Activated CD8-positive, alpha-beta memory T cell treated with anti-CD3 and anti-CD28 coated beads for 48 hours (primary cell): Measurements from ENCODE around the gene SH3BP4.

Experiments
- DNase-seq, 3 experiments: peaks; one replicate each; pipeline ENCODE4 v3.0.0-alpha.2; 2020; ENCODE audit warnings: low read depth in 2 of 3, low spot score in 2 of 3

SH3BP4 gene

DNA sequence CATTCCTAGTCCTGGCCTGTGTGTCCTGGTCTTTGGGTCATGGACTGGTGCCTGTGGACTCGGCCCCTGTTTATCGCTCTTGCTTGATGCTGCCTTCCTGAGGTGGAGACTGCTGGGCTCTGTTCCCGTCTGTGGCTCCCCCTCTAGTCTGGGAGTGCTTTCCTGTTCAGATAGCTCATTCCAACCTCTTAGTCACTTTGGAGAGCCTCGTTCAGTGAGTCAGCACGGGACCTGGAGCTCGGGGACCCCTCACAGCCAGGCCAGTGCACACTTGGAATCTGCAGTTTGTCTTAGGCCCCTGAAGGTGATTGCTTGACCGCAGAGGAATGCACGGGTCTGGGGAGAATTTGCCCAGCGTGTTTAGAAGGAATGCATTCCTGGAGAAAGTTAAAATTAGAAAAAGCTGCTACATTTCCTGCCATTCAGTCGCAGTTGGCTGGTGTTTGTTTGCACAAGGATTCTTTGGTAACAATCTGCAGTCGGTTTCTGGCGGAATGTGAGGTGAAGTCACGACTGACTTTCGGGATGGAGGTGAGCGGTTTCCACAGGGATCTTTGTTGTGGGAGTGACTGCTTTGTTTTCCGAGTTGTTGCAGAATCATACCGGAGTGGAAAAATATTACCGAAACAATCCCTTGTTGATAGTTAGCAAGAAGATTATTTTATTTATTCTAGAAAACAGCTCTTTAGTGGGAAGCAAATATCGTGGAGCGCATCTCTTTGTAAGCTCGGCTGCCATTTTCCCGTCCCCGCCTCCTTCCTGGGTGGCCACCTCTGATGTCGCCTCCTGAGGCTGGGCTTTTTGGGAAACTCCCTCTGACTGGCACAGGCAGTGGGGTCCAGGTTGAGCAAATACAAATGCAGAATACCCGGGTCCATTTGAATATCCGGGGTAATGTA is 29.6 kb downstream of the SH3BP4 start:
- DNase-seq = no peak

DNA sequence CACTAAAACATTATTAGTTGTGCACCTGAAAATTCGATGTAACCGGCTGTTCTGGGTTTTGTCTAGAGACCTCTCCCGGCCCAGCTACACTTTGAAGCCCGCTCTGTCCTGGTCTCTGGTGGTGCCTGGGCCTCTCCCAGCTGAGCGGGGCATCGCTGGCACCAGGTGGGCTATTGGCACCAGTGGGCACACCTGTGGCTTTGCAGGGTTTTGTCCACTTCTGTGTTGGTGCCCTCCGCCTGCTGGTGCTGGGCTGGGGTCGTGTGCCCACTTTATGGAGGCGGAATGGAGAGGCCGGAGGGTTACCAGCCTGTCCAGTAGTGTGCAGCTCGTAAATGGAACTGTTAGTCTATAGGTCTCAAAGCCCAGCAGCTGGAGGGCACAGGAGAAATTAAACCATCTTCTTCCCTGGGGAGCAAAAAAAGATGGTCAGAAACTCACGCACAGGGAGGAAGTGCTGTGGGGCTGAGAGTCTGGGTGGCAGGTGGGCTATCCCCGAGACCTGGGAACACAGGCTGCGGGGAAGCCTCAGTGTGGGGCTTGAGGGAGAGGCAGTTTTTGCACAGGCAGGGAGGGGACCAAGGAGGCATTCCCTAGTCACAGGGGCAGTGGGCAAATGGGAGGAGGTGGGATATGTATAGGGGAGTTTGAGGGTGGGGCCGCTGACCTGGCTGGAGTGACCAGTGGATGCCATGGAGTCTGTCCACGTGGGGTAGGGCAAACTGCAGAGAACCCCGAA is 30.4 kb downstream of the SH3BP4 start:
- DNase-seq = no peak

DNA sequence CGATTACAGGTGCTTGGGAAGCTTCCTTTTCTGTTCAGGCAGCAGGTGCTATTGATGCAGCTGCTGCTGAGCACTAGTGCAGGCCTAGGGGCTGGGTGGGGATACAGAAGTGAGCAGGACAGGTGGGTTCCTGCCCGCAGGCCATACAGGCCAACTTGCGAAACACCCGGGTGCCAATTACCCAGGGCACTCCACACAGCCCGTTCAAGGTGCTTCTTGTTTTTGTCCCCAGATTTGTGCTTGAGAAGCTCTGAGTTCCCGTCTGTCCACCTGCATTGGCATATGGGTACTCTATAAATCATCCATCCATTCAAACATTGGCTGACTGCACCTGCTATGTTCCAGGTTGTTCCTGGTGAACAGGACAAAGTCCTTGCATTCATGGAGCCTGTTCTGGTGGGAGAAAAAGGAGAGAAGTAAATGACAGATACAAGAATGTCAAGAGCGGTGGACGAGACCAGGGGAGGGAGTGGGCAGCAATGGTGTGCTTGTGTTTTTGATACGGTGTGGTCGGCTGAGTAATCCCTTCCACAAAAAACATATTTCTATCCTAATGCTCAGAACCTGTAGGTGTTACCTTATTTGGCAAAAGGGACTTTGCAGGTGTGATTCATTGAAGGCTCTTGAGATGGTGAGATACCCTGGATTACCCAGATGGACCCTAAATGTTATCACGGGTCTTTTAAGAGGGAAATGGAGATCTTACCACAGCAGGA is 31.4 kb downstream of the SH3BP4 start:
- no peak for DNase-seq

DNA sequence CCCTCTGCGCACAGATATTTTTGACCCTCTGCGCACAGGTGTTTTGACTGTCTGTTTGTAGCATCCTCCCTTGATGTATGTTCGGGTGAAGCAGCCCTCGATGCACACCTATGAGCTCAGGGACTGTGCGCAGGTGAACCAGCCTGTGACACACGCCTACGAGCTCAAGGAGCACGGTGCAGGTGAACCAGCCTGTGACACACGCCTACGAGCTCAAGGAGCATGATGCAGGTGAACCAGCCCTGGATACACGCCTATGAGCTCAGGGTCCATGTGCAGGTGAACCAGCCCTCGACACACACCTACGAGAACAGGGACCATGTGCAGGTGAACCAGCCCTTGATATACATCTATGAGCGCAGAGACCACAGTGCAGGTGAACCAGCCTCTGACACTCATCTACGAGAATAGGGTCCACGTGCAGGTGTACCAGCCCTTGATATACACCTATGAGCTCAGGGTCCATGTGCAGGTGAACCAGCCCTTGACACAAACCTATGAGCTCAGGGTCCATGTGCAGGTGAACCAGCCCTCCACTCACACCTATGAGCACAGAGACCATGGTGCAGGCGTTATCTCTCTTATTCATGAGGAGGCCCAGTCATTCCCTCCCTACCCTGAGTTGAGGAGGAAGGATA is 33.9 kb downstream of the SH3BP4 start:
- no peak for DNase-seq

DNA sequence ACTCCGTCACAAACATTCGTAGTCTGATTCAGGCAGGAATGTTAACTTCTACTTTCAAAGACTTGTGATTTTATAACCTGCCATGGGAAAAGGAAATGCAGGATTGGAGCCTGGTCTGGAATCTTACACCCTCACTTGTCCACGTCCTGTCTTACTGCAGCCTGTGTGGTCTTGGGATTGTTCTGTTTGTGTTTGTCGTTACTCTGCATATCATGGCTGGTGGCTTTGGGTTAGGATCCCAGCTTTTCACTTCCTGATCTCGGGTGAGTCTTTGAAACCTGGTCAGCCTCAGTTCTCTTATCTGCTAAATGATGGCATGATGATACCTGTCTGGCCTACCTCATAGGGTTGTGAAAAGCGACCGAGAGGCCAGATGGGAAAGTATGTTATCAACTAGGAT is 34.6 kb downstream of the SH3BP4 start:
- no peak for DNase-seq

DNA sequence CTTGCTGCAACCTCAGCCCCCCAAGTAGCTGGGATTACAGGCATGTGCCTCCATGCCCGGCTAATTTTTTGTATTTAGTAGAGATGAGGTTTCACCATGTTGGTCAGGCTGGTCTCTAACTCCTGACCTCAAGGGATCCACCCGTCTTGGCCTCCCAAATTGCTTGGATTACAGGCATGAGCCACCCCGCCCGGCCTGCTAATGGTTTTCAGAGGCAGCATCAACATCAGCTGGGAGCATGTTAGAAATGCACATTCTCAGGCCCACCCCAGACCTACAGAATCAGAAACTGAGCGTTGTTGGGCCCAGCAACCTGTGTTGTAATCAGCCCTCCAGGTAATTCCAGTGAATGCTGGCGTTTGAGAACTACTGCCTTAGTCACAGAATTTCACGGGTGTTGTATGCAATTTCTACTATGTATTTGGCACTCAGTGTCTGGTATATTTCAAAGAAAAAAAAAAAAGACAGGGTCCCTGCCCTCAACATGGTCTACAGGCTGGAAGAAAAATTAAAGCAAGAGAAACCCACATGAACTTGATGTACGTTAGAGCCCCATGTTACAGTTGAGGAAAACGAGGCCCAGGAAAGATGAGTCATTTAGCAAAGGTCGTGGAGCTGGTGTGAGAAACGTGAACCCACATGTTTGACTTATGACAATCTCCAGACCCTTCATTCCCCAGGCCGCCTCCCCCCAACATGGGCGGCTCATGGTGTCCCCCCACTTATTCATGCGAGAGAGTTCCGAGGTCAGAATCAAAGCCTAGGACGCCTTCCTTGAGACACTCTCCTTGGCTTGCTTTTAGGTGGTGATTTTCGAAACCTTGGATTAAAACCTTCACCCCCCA is 35.3 kb downstream of the SH3BP4 start:
- no peak for DNase-seq

DNA sequence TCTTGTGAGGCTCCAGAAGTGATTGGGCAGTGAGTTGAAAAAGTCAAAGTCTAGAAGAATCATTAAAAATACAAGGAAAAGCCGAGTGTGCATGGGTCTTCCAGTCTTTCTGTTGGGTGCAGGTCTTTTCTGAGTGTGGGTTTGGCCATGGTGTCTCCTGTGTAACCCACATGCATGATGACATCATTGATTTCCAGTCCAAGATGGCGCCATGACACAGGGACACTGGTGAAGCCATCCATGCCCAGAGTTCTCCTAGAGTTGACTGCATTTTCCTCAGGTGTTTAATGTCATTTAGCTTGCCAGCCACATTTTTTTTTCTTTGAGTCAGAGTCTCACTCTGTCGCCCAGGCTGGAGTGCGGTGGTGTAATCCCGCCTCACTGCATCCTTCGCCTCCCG is 35.9 kb downstream of the SH3BP4 start:
- no peak for DNase-seq

DNA sequence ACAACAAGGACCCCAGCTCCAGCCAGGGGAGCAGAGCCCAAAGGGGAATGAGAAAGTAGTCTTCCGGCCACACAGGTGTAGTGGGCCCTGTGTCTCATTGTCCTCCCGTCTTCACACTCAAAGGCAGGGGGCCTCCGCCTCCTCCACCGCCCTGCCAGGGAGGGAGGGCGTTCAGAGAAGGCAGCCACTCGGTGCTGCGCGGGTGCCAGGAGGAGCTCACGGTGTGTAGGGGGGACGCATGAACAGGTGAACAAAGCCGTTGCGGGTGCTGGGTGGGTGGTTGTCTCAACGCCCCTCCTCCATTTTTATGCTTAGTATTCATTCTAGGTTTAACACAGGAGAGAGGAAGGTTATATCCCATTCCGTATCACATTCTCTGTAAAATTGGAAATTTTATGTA is 36.7 kb downstream of the SH3BP4 start:
- no peak for DNase-seq

DNA sequence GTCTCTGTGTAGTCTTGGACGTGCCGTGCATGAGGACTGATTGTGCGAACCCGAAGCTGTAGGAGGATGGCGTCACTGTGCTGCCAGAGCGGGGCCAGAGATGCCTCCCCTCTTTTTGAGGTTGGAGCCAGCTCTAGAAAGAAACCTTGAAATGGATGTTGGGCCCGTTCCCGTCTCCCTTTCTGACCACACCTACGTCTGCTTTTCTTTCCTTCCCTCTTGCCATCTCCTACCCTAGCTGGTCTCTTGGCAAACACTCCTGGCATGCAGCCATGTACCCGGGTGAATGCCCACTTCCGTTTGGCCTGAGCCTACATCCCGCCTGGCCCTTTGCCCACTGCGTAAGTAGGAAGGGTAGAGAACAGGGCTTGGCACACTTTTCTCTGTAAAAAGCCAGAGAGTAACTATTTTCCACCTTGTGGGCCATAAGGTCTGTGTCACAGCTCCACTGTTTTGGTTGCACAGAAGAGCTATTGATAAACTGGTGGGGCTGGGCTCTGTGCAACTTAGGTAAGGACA is 37.4 kb downstream of the SH3BP4 start:
- no peak for DNase-seq

DNA sequence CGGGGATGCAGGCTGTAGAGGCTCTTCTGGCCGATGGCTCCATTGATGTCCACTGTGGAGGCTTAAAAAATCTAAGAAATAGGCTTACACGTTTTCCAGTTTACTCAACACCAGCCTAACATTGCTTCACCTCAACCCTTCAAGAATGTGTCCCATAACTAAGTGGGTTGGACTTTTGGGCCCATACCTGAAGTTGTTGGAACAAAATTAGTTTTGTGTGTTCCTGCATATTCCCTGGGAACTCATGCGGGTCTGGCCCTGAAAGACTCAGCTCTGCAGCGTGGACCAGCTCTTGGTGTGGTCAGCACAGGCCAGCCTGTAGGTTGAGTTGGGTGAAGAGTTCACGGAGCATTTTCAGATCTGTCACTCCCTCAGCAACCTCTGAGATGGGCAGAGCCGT is 38.5 kb downstream of the SH3BP4 start:
- no peak for DNase-seq

DNA sequence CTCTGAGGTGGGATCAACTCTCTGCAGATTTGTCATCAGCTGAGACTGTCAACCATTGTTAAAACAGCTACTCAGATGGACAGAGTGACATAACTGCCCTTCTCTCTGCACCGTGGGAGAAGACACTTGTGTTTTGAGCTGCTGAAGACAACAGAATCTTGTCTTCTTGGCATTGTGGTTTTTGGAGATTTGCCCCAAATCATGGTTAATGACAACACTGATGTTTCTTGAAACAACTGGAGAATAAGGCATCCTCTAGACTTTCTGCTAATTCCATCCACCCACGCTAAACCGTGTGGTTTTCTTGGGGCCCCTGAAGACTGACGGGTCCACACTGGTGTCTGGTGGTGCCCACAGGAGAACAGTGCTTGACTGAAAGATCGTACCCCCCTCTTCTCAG is 39.5 kb downstream of the SH3BP4 start:
- no peak for DNase-seq

DNA sequence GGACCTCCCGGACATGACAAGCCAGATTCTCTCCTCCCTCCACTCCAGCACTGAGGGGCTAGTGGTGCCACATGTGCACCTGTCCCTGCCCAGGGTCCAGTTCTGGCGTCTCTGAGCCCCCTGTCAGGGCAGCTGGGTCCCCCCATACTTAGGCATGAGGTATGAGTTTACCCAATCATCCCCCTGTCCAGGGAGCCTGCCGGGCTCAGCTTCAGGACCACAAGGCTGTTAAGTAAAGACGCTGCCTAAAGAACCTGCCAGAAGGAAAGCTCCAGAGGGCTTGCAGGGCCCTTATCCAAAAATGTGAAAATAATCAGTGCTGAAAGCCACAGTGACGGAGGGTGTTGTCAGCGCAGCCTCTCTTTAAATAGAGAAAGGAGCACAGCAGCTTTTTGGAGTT is 40.0 kb downstream of the SH3BP4 start:
- DNase-seq = no peak

DNA sequence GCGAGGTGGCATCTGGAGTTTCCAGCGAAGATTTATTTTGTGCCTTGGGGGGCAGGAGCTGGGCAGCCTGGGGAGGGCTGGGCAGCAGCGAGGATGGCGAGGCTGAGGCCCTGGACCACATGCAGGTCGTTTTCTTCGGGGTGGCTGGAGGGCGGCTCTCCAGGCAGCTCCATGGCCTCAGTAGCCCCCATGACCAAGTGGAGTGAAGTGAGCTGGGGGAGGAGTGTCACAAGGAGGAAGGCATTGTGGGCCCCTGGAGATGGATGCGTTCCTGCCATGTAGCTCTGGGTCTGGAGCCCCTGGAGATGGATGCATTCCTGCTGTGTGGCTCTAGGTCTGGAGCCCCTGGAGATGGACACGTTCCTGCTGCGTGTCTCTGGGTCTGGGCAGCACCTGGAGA is 40.4 kb downstream of the SH3BP4 start:
- DNase-seq = no peak

DNA sequence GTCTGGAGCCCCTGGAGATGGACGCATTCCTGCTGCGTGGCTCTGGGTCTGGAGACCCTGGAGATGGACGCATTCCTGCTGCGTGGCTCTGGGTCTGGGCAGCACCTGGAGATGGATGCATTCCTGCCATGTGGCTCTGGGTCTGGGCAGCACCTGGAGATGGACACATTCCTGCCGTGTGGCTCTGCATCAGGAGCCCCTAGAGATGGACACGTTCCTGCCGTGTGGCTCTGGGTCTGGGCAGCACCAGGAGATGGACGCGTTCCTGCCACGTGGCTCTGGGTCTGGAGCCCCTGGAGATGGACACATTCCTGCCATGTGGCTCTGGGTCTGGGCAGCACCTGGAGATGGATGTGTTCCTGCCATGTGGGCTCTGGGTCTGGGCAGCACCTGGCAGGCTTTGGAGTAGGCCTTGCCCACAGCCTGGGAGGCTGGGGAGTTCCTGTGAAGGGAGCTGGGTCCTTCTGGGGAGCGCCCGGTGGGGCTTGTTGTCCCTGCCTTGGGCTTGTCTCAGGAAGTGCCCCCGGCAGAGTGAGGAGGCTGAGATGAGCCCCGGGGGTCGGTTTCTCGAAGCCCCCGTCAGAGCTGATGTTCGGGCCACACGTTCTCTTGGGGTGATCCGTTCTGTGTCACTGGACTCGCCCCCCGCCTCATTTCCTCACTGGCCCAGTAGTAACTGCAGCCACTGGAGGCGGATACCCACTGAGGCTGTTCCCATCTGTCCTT is 41.0 kb downstream of the SH3BP4 start:
- no peak for DNase-seq

DNA sequence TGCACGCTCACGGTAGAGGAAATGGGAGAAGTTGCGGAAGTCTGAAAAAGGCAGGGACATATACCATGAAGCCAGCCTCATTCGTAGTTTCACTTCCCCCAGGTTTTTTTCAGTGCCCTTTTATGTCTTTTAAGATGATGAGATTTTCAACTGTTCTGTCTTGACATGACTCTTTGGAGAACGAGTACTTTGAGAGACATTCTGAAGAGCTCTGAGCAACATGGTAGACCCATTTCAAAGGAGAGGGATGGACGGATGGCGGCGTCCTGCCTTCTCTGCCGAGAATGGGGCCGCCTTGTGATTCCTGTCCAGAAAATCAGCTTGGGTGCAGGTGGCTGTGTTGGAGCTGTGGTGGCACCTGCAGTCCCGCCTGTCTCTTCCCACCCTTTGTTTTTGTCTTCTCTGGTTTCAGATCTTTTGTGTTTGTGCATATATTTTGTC is 41.7 kb downstream of the SH3BP4 start:
- no peak for DNase-seq

DNA sequence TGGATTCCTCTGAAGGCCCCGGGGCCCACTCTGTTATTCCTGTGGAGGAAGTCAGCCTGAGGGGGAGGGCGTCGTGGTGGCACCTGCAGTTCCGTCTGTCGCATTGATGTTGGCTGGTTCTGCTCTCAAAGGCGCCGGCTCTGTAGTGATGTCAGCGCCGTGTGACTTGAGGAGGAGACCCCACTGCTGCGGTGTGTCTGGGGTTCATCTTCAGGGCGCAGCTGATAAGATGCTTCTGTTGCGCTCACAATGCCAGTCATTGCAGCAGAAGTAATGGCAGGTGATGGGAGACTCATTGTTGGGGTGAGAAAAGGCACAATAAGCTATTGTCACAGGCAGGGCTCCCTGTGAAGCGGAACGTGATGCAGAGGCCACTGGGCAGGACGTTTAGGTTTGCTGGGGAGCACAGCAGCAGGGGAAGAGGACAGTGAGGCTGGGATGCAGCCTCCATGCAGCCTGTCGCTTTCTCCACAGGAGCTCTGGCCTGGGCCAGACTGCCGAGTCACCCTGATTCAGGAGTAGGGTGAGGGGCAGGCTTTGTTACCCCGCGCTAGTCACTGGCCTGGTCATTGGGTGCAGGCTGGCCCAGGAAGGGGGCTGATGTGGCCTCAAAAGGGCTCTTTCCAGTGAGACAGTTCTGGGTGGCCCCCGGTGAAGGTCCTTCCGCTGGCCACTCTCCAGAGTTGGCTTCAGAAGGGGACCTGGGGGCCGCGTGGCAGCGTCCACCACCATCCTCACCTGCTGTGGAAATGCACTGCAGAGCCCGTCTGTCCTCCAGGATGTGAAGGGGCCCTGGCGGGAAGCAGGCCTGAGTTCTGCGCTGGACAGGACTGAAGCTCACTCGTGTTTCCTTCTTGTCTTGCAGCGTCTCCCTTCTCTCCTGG is 42.9 kb downstream of the SH3BP4 start:
- DNase-seq = no peak

DNA sequence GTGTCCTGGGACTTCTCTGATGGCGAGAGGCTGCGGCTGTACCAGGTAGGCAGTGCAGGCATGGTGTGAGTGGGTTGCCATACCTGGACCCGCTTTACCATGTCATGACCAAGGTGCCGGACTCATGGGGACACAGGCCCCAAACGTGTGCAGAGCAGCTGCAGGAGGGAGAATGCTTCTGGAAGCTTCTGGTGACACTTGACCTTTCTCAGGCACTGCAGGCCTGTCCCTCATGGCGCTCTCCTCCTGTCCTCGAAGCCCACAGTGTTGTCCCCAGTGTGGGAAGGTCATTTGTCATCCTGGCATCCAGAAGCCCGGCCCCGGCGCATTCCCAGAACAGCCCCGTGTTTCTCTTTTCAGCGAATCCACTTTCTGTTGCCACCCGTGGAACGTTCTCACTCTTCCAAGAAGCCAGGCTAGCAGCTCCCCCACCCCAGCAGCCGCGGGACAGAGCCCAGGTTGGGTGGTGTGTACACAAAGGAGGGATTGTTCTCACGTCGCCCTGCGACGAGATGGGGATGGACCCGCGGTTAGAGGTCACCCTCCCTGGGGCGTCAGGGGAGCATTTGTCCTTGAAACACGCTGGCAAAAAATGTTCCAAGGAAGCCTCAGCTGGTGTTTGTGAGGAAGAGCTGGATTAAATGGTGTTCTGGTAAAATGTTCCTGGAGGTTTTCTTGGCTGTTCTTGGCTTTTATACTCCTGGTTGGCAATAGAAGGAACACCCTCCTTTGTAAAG is 43.7 kb downstream of the SH3BP4 start:
- no peak for DNase-seq
